GM23338 (cell line): ENCODE results near the gene RBBP4. TPM values are rescaled to one million over a fixed set of nuclear protein-coding genes. Genes with fewer than 3 reads are reported as not detected.

Experiments used
- ATAC-seq: fragments of 200-7000 bp; cut with Tn5 transposase; 3 replicates; pipeline ENCODE4 v1.9.1; 2020
- DNase-seq: peaks from one replicate; pipeline ENCODE4 v3.0.0-alpha.2; 2015; ENCODE audit warnings: low spot score
- H2AFZ ChIP-seq: fragments of 200-600 bp; sonication (generic); 2 replicates; pipeline ENCODE4 v1.8.0; 2016; ENCODE audit warnings: antibody characterized with exemption, mild to moderate bottlenecking, moderate library complexity
- H3F3A ChIP-seq: fragments of 200-600 bp; sonication (generic); replicated peaks from 2 replicates; pipeline ENCODE4 v1.8.0; 2017; ENCODE audit warnings: antibody characterized with exemption, mixed run types, low read depth
- H3K27ac ChIP-seq: fragments of 200-600 bp; sonication (generic); 2 replicates; pipeline ENCODE4 v1.6.1; 2016; ENCODE audit warnings: low read depth
- H3K27me3 ChIP-seq: fragments of 200-600 bp; sonication (generic); 2 replicates; pipeline ENCODE4 v1.8.0; 2016; ENCODE audit warnings: mild to moderate bottlenecking, mixed run types, moderate library complexity; ENCODE audit not compliant: insufficient read depth
- H3K36me3 ChIP-seq: fragments of 200-600 bp; sonication (generic); 2 replicates; pipeline ENCODE4 v1.8.0; 2016; ENCODE audit warnings: mild to moderate bottlenecking; ENCODE audit not compliant: insufficient read depth
- H3K4me1 ChIP-seq: fragments of 200-600 bp; sonication (generic); 2 replicates; pipeline ENCODE4 v1.8.0; 2016; ENCODE audit warnings: mild to moderate bottlenecking, moderate library complexity; ENCODE audit not compliant: insufficient read depth
- H3K4me2 ChIP-seq: fragments of 200-600 bp; sonication (generic); 2 replicates; pipeline ENCODE4 v1.7.1; 2017; ENCODE audit warnings: mixed run types
- H3K4me3 ChIP-seq: fragments of 200-600 bp; sonication (generic); 2 replicates; pipeline ENCODE4 v1.6.1; 2016; ENCODE audit warnings: mixed run types
- H3K79me2 ChIP-seq: fragments of 200-600 bp; sonication (generic); replicated peaks from 2 replicates; pipeline ENCODE4 v1.8.0; 2017; ENCODE audit warnings: mild to moderate bottlenecking; ENCODE audit not compliant: insufficient read depth
- H3K9me2 ChIP-seq: fragments of 200-600 bp; sonication (generic); 2 replicates; pipeline ENCODE4 v1.8.0; 2017; ENCODE audit not compliant: insufficient read depth
- H4K20me1 ChIP-seq: fragments of 200-600 bp; sonication (generic); replicated peaks from 2 replicates; pipeline ENCODE4 v1.8.0; 2017; ENCODE audit warnings: mild to moderate bottlenecking; ENCODE audit not compliant: insufficient read depth
- H3K27ac Mint-ChIP-seq: 2 replicates; pipeline ENCODE4 v1.8.0; 2020; ENCODE audit warnings: inconsistent platforms, mild to moderate bottlenecking, moderate library complexity, mixed read lengths
- H3K27me3 Mint-ChIP-seq: 3 replicates; pipeline ENCODE4 v1.8.0; 2022; ENCODE audit warnings: low read depth, mild to moderate bottlenecking, moderate library complexity, mixed read lengths, inconsistent platforms; ENCODE audit not compliant: insufficient read depth, poor library complexity
- H3K36me3 Mint-ChIP-seq: 3 replicates; pipeline ENCODE4 v1.8.0; 2021; ENCODE audit warnings: low read depth, mild to moderate bottlenecking, inconsistent platforms, moderate library complexity, mixed read lengths
- H3K4me1 Mint-ChIP-seq: 3 replicates; pipeline ENCODE4 v1.8.0; 2020; ENCODE audit warnings: mild to moderate bottlenecking, inconsistent platforms, mixed read lengths
- H3K4me3 Mint-ChIP-seq: 3 replicates; pipeline ENCODE4 v1.8.0; 2021; ENCODE audit warnings: moderate library complexity, mild to moderate bottlenecking, inconsistent platforms, mixed read lengths
- H3K9me3 Mint-ChIP-seq: 3 replicates; pipeline ENCODE4 v1.8.0; 2020; ENCODE audit warnings: moderate library complexity, mild to moderate bottlenecking, inconsistent platforms, mixed read lengths
- CREB1 ChIP-seq: fragments of 250-450 bp; sonication (Bioruptor Pico); IDR thresholded peaks from 2 replicates; pipeline ENCODE4 v1.5.0; 2020; ENCODE audit warnings: low read depth, mild to moderate bottlenecking, moderate library complexity
- EZH2 ChIP-seq: fragments of 200-600 bp; sonication (generic); IDR thresholded peaks from one replicate; pipeline ENCODE4 v1.8.0; 2017; ENCODE audit warnings: antibody characterized with exemption, mild to moderate bottlenecking, low read depth; ENCODE audit not compliant: unreplicated experiment
- EZH2phosphoT487 ChIP-seq: fragments of 200-600 bp; sonication (generic); IDR thresholded peaks from one replicate; pipeline ENCODE4 v1.8.1; 2018; ENCODE audit warnings: antibody characterized with exemption; ENCODE audit not compliant: unreplicated experiment
- JUNB ChIP-seq: IDR thresholded peaks from one replicate; pipeline ENCODE4 v1.6.1; 2016; ENCODE audit warnings: antibody characterized with exemption; ENCODE audit not compliant: unreplicated experiment
- NANOG ChIP-seq: IDR thresholded peaks from 2 replicates; pipeline ENCODE4 v1.6.1; 2016; ENCODE audit warnings: antibody characterized with exemption, borderline replicate concordance
- POLR2AphosphoS5 ChIP-seq: IDR thresholded peaks from 2 replicates; pipeline ENCODE4 v1.6.1; 2016; ENCODE audit warnings: antibody characterized with exemption, low read depth
- ZNF114 ChIP-seq: fragments of 250-450 bp; sonication (Bioruptor Pico); IDR thresholded peaks from 2 replicates; pipeline ENCODE4 v1.5.0; 2020; ENCODE audit warnings: mild to moderate bottlenecking, moderate library complexity
- ZNF331 ChIP-seq: fragments of 250-450 bp; sonication (Bioruptor Pico); IDR thresholded peaks from 2 replicates; pipeline ENCODE4 v1.5.0; 2020; ENCODE audit warnings: low read depth, mild to moderate bottlenecking, moderate library complexity
- polyA plus RNA-seq: library from polyadenylated mRNA; unstranded; fragments of >200 nt; fragmentation: Nextera tagmentation; extraction: Ambion mirVana; gene quantifications from 2 replicates; pipeline ENCODE4 v1.2.1, GENCODE V29; 2016
- total RNA-seq: library from RNA; depleted of rRNA; stranded (reverse); fragments of >200 nt; shearing (Covaris generic); gene quantifications from 2 replicates; pipeline ENCODE4 v1.2.3, GENCODE V29; 2014
- TF ChIP-seq, protein P1 (sequence below): IDR thresholded peaks from one replicate; pipeline ENCODE4 v1.6.1; 2018; ENCODE audit warnings: antibody characterized with exemption; ENCODE audit not compliant: unreplicated experiment
- TF ChIP-seq, protein P2 (sequence below): IDR thresholded peaks from 2 replicates; pipeline ENCODE4 v1.6.1; 2016; ENCODE audit warnings: antibody characterized with exemption

RBBP4 gene
- total and polyA plus RNA-seq, 2 experiments from 2014 or later = 262 to 312 TPM

DNA sequence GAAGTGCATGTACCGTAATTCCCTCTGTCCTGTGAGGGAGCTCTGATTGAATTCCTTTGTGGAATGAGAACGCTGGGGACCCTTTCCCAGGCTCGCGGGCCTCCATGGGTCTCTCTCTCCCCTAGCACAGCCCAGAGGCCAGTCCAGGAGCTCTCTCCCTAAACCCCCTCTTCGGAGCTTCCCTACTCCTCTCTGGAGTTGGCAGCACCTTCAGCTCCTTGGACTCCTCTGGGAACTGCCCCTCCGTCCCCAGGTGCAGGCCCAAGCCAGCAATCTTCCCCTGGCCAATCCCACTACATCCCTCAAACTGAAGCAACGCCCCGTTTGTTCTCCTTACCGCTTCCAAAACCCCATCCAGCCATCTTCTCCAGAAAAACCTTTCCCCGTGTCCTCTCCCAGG, 62.1 kb downstream of the RBBP4 start:
- H3F3A ChIP-seq = 0 out of 2 replicates have a peak, but pooled peaks cover 4% of the 10 kb centered on the region
- H3K27ac Mint-ChIP-seq = no peak overlapping the region
- H3K4me2 ChIP-seq = no peak overlapping the region
- TF ChIP-seq, protein P1, sequence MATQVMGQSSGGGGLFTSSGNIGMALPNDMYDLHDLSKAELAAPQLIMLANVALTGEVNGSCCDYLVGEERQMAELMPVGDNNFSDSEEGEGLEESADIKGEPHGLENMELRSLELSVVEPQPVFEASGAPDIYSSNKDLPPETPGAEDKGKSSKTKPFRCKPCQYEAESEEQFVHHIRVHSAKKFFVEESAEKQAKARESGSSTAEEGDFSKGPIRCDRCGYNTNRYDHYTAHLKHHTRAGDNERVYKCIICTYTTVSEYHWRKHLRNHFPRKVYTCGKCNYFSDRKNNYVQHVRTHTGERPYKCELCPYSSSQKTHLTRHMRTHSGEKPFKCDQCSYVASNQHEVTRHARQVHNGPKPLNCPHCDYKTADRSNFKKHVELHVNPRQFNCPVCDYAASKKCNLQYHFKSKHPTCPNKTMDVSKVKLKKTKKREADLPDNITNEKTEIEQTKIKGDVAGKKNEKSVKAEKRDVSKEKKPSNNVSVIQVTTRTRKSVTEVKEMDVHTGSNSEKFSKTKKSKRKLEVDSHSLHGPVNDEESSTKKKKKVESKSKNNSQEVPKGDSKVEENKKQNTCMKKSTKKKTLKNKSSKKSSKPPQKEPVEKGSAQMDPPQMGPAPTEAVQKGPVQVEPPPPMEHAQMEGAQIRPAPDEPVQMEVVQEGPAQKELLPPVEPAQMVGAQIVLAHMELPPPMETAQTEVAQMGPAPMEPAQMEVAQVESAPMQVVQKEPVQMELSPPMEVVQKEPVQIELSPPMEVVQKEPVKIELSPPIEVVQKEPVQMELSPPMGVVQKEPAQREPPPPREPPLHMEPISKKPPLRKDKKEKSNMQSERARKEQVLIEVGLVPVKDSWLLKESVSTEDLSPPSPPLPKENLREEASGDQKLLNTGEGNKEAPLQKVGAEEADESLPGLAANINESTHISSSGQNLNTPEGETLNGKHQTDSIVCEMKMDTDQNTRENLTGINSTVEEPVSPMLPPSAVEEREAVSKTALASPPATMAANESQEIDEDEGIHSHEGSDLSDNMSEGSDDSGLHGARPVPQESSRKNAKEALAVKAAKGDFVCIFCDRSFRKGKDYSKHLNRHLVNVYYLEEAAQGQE = no peak
- TF ChIP-seq POLR2AphosphoS5 (no peak), ZNF331 (CRISPR knock-in tag) (no peak)
- no peaks in the 10 kb centered on the region for H3K79me2 ChIP-seq
- DNase-seq = peak; percentile 21
- H3K36me3 Mint-ChIP-seq = no peaks in the 10 kb centered on the region
- H3K27me3 Mint-ChIP-seq = peaks cover 21% of the 10 kb centered on the region
- H2AFZ ChIP-seq = peak overlapping the region; percentile 56
- no peak overlapping the region; the same call in 2 of the 3 replicates for H3K4me3 Mint-ChIP-seq
- no peaks in the 10 kb centered on the region for H3K9me2 ChIP-seq
- no peaks in the 10 kb centered on the region for H4K20me1 ChIP-seq
- peaks cover 23% of the 10 kb centered on the region for H3K4me1 ChIP-seq
- ATAC-seq = peak; percentile 3
- no peaks in the 10 kb centered on the region; the same call in 2 of the 3 replicates for H3K9me3 Mint-ChIP-seq
- H3K27me3 ChIP-seq = no peaks in the 10 kb centered on the region
- no peaks in the 10 kb centered on the region; the same call in 1 of the 2 replicates for H3K36me3 ChIP-seq
- H3K4me3 ChIP-seq = no peak overlapping the region
- peaks cover 26% of the 10 kb centered on the region for H3K4me1 Mint-ChIP-seq
- no peak overlapping the region for H3K27ac ChIP-seq

DNA sequence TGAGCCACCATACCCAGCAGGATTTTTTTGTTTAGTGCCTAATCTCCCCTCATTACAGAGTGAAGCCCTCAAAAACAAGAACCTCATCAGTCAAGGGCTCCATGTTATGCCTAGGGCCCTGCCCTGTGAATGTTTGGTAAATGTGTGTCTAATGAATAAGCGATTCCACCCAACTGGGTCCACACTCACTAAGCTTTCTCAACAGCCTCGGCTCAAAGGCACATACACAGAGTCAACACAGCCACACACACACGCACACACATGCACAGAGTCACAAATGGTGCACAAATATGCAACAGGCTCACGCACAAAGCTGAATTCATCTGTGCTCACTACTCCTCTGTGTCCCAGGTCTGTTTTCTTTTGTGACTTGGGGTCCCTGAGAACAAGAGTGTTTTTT, 63.3 kb downstream of the RBBP4 start:
- Mint-ChIP-seq H3K27ac (no peak overlapping the region), H3K9me3 (no peaks in the 10 kb centered on the region; the same call in 2 of the 3 replicates), H3K36me3 (no peaks in the 10 kb centered on the region), H3K27me3 (peaks cover 22% of the 10 kb centered on the region), H3K4me1 (peaks cover 26% of the 10 kb centered on the region), H3K4me3 (no peak overlapping the region)
- DNase-seq (no peak), ATAC-seq (no peak)
- H3K27me3 ChIP-seq = no peaks in the 10 kb centered on the region
- no peaks in the 10 kb centered on the region; the same call in 1 of the 2 replicates for H3K36me3 ChIP-seq
- no peak overlapping the region for H3K4me3 ChIP-seq
- no peaks in the 10 kb centered on the region for H4K20me1 ChIP-seq
- no peak overlapping the region for H3K4me2 ChIP-seq
- no peaks in the 10 kb centered on the region for H3K79me2 ChIP-seq
- no peak overlapping the region for H3K27ac ChIP-seq
- no peaks in the 10 kb centered on the region for H3K9me2 ChIP-seq
- no peak overlapping the region for H2AFZ ChIP-seq
- H3F3A ChIP-seq = 0 out of 2 replicates have a peak, but pooled peaks cover 4% of the 10 kb centered on the region
- H3K4me1 ChIP-seq = peaks cover 23% of the 10 kb centered on the region
- TF ChIP-seq, protein P1 = no peak
- TF ChIP-seq JUNB (no peak), ZNF331 (CRISPR knock-in tag) (no peak), NANOG (no peak), ZNF114 (CRISPR knock-in tag) (no peak), POLR2AphosphoS5 (no peak), EZH2 (no peak), CREB1 (no peak), EZH2phosphoT487 (no peak)
- TF ChIP-seq, protein P2, sequence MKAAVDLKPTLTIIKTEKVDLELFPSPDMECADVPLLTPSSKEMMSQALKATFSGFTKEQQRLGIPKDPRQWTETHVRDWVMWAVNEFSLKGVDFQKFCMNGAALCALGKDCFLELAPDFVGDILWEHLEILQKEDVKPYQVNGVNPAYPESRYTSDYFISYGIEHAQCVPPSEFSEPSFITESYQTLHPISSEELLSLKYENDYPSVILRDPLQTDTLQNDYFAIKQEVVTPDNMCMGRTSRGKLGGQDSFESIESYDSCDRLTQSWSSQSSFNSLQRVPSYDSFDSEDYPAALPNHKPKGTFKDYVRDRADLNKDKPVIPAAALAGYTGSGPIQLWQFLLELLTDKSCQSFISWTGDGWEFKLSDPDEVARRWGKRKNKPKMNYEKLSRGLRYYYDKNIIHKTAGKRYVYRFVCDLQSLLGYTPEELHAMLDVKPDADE = no peak
